Epithelial cell of esophagus (primary cell): ENCODE results near the gene PTPRN2.

ENCODE experiments used
- DNase-seq: peaks from one replicate; pipeline ENCODE4 v3.0.0; 2010; ENCODE audit warnings: low read depth
- H3K4me3 ChIP-seq: 2 replicates; pipeline ENCODE4 v1.5.1; 2011; ENCODE audit warnings: mild to moderate bottlenecking, low read length, control low read depth
- CTCF ChIP-seq: IDR thresholded peaks from 2 replicates; pipeline ENCODE4 v1.5.1; 2011; ENCODE audit warnings: low read depth, mild to moderate bottlenecking, low read length, control low read depth, inconsistent platforms; ENCODE audit not compliant: insufficient read depth; ENCODE audit errors: missing control alignments

PTPRN2 gene

DNA sequence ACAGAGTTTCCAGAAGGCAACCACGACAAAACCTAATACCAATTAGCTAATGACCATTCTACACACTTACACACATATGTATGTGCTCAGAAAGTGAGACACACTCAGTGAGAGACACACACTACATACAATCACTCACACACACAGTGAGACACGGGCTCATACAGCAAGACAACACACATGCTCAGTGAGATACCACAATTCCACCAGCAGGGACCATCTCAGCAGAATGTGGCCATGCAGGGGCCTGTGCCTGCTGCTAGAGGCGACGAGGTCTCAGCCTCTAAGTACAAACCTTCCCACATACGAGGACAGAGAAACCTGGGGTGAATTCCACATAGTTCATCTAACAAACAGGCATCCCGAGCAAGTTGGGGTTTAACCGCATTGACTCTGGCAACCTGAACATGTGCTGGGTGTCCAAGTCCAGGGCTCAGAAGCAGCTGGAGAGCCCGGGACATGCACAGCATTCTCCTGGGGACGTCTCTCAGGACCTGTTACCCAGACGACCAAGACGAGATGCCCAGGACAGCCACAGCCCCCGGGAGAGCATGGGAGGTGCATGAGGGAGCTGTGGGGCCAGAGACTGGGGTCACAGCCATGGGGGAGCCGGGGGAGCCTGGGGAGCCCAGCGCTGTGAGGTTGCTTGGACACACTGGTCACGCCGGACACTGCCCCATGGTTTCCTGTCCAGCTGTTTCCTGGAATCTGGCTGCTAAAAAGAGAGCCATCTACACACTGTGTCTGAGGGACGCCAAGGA is 523.6 kb downstream of the PTPRN2 start:
- no peak overlapping the region for H3K4me3 ChIP-seq
- no peak for TF ChIP-seq CTCF
- DNase-seq, result no peak

- no peak overlapping the region for H3K4me3 ChIP-seq
- DNase-seq, result no peak
- TF ChIP-seq CTCF, result no peak
These were observed 525.0 kb downstream of the PTPRN2 start for GRCh38 chr7:158062661-158063060.

GRCh38 chr7:158061884-158062656 is 525.6 kb downstream of the PTPRN2 start:
- DNase-seq, result no peak
- no peak overlapping the region for H3K4me3 ChIP-seq
- no peak for TF ChIP-seq CTCF

DNA sequence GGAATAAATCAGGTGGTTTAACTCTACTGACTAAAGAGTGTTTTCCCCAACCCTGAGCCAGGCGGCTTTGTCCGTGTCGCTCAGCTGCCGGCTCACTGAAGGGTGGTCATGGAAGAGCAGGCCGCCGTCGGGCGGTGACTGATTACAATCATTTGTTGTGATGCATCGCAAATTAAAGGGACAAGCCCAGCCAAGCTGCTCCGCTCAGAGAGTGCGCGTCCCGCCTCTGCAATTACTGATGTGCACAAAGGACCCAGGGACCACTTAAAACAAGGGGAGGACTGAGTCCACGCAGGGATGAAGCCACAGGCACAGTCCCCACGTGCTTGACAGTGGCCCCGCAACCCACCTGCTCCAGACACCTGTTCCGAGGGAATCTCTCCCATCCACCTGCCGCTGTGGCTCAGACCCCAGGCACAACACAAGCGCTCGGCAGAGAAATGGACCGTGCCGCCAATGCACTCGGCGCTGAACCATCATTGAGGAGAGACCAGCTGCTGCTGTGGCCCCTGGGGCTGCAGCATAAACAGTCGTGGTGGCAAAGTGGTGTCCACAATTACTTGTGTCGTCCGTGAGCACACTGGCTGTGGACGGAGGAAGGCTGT is 526.5 kb downstream of the PTPRN2 start:
- H3K4me3 ChIP-seq, result no peak overlapping the region
- no peak for DNase-seq
- no peak for TF ChIP-seq CTCF

GRCh38 chr7:158060216-158060615 is 527.4 kb downstream of the PTPRN2 start:
- TF ChIP-seq CTCF, result no peak
- no peak for DNase-seq
- H3K4me3 ChIP-seq, result no peak overlapping the region

- DNase-seq, result no peak
- no peak overlapping the region for H3K4me3 ChIP-seq
- no peak for TF ChIP-seq CTCF
These were observed 530.2 kb downstream of the PTPRN2 start for GRCh38 chr7:158057446-158057845.

- no peak overlapping the region for H3K4me3 ChIP-seq
- no peak for DNase-seq
- no peak for TF ChIP-seq CTCF
These were observed 530.9 kb downstream of the PTPRN2 start for GRCh38 chr7:158056761-158057160.
